ENCODE data around the gene HNF1A.

DNA sequence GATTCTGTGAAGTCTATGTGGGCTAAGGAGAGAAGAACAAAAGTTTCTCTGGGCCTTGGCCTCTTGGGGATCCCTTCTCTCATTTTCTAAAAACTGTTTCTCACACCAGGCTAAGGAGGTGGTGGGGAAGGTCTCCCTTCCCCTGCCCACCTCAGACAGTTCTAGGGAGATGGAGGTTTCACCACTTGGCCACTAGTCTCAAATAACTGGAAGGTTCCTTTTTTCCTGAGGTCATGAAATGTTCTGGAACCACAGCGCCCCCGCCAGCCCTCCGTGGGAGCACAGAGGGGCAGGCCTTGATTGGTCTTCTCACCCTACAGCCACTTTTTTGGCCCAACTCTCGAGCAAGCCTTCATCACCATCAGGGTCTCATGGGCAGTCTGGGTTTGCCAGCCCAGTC is 25.3 kb downstream of the HNF1A start:
- TF ChIP-seq CTCF (IDR thresholded peaks at IDR 0.05 in 2 of 3, conservative IDR thresholded peaks at IDR 0.05 in 1 of 3; ENCODE audit: control insufficient read depth in 2 of 3, extremely low read depth in 1 of 3, insufficient read depth in 1 of 3, low read depth in 3 of 3, low read length in 3 of 3) (peak in 1 of 3 experiments; percentile 8; a peak in 1 of 6 replicates), LARP7 (IDR thresholded peaks at IDR 0.05) (no peak), PML (IDR thresholded peaks at IDR 0.05; ENCODE audit: low read length) (no peak), TARDBP (IDR thresholded peaks at IDR 0.05; ENCODE audit: borderline replicate concordance) (no peak), ZNF217 (IDR thresholded peaks at IDR 0.05) (no peak), EZH2 (IDR thresholded peaks at IDR 0.05; ENCODE audit: borderline replicate concordance, control insufficient read depth, low read depth, low read length) (no peak), RAD21 (IDR thresholded peaks at IDR 0.05; ENCODE audit: insufficient read depth, low read depth, low read length) (no peak), MXI1 (IDR thresholded peaks at IDR 0.05; ENCODE audit: low read depth, low read length) (no peak), REST (IDR thresholded peaks at IDR 0.05; ENCODE audit: low read depth, low read length) (no peak), SP1 (IDR thresholded peaks at IDR 0.05; ENCODE audit: low read depth, low read length) (no peak), ZNF274 (IDR thresholded peaks at IDR 0.05; ENCODE audit: insufficient read depth, insufficient read length) (no peak), RELA (IDR thresholded peaks at IDR 0.05; ENCODE audit: borderline replicate concordance, partially characterized antibody) (no peak), MAX (IDR thresholded peaks at IDR 0.05; ENCODE audit: low read depth, low read length) (no peak), IKZF2 (IDR thresholded peaks at IDR 0.05) (no peak)

Data from GM12878 (cell line).